Liver (tissue), 9 donors: ENCODE results near the gene PRRG1. TPM values are rescaled to one million over a fixed set of nuclear protein-coding genes. Genes with fewer than 3 reads are reported as not detected.
A peak's percentile ranks its signal among the peaks of the same experiment; 100 is the strongest.

Source experiments
- DNase-seq: peaks from one replicate; pipeline ENCODE4 v3.0.0-alpha.2; 2017; ENCODE audit warnings: low spot score
- H3K27ac ChIP-seq, 2 donors: one replicate each; pipeline ENCODE4 v1.7.0; 2013; ENCODE audit warnings: inconsistent platforms in 2 of 2, low read length in 2 of 2, control low read depth in 1 of 2, low read depth in 1 of 2, mild to moderate bottlenecking in 1 of 2
- H3K27me3 ChIP-seq, 4 donors: one replicate each; pipeline versions ENCODE4 v1.6.1 to v1.7.0; 2013; ENCODE audit warnings: low read length in 3 of 4, inconsistent platforms in 1 of 4, mild to moderate bottlenecking in 1 of 4, moderate library complexity in 1 of 4; ENCODE audit not compliant: control insufficient read depth in 4 of 4, insufficient read depth in 4 of 4
- H3K36me3 ChIP-seq, 4 donors: one replicate each; pipeline versions ENCODE4 v1.6.1 to v1.7.0; 2013; ENCODE audit warnings: low read length in 3 of 4, mild to moderate bottlenecking in 3 of 4, low read depth in 1 of 4, moderate library complexity in 1 of 4; ENCODE audit not compliant: control insufficient read depth in 4 of 4, insufficient read depth in 3 of 4
- H3K4me1 ChIP-seq, 4 donors: one replicate each; pipeline versions ENCODE4 v1.6.1 to v1.7.0; 2013; ENCODE audit warnings: low read length in 3 of 4, mild to moderate bottlenecking in 3 of 4, moderate library complexity in 1 of 4; ENCODE audit not compliant: control insufficient read depth in 4 of 4, insufficient read depth in 4 of 4
- H3K4me3 ChIP-seq, 3 donors: one replicate each; pipeline versions ENCODE4 v1.6.1 to v1.7.0; 2013; ENCODE audit warnings: low read length in 3 of 3, control low read depth in 1 of 3, low read depth in 1 of 3, mild to moderate bottlenecking in 1 of 3
- H3K9ac ChIP-seq, 2 donors: one replicate each; pipeline ENCODE4 v1.7.0; 2013; ENCODE audit warnings: low read length in 2 of 2, mild to moderate bottlenecking in 2 of 2, moderate library complexity in 2 of 2, control low read depth in 1 of 2, low read depth in 1 of 2
- H3K9me3 ChIP-seq, 4 donors: one replicate each; pipeline versions ENCODE4 v1.6.1 to v1.7.0; 2013; ENCODE audit warnings: low read length in 3 of 4; ENCODE audit not compliant: control insufficient read depth in 4 of 4
- ATF3 ChIP-seq: IDR thresholded peaks from 2 replicates; pipeline ENCODE4 v1.6.1; 2016; ENCODE audit warnings: antibody characterized with exemption
- CTCF ChIP-seq: fragments of 150-350 bp; IDR thresholded peaks from 2 replicates; pipeline ENCODE4 v1.5.1; 2017; ENCODE audit warnings: improper control_type of control experiment, low read depth, low read length; ENCODE audit not compliant: missing input control
- EGR1 ChIP-seq, 2 donors: IDR thresholded peaks; 2 replicates each; pipeline ENCODE4 v1.6.1; 2016 to 2018; ENCODE audit warnings: antibody characterized with exemption in 2 of 2, low read depth in 2 of 2
- FOXA1 ChIP-seq: IDR thresholded peaks from 2 replicates; pipeline ENCODE4 v1.6.1; 2016; ENCODE audit warnings: antibody characterized with exemption
- FOXA2 ChIP-seq: IDR thresholded peaks from 2 replicates; pipeline ENCODE4 v1.6.1; 2016; ENCODE audit warnings: antibody characterized with exemption
- GABPA ChIP-seq, 2 donors: IDR thresholded peaks in 1 of 2; conservative IDR thresholded peaks in 1 of 2; 2 replicates each; pipeline ENCODE4 v1.6.1; 2016; ENCODE audit warnings: antibody characterized with exemption in 2 of 2, mild to moderate bottlenecking in 1 of 2, moderate library complexity in 1 of 2
- HNF4A ChIP-seq, 2 donors: conservative IDR thresholded peaks; 2 replicates each; pipeline ENCODE4 v1.6.1; 2016; ENCODE audit warnings: antibody characterized with exemption in 2 of 2, mild to moderate bottlenecking in 2 of 2
- HNF4G ChIP-seq: IDR thresholded peaks from 2 replicates; pipeline ENCODE4 v1.6.1; 2016; ENCODE audit warnings: antibody characterized with exemption
- JUND ChIP-seq, 2 donors: IDR thresholded peaks; 2 replicates each; pipeline ENCODE4 v1.6.1; 2016; ENCODE audit warnings: antibody characterized with exemption in 2 of 2
- MAX ChIP-seq: IDR thresholded peaks from 2 replicates; pipeline ENCODE4 v1.6.1; 2016; ENCODE audit warnings: antibody characterized with exemption
- NR2F2 ChIP-seq: IDR thresholded peaks from 2 replicates; pipeline ENCODE4 v1.6.1; 2016; ENCODE audit warnings: antibody characterized with exemption
- REST ChIP-seq: IDR thresholded peaks from 2 replicates; pipeline ENCODE4 v1.6.1; 2016; ENCODE audit warnings: antibody characterized with exemption, mild to moderate bottlenecking
- RXRA ChIP-seq, 2 donors: IDR thresholded peaks; 2 replicates each; pipeline ENCODE4 v1.6.1; 2017 to 2018; ENCODE audit warnings: antibody characterized with exemption in 2 of 2, mild to moderate bottlenecking in 1 of 2
- TAF1 ChIP-seq: conservative IDR thresholded peaks from 2 replicates; pipeline ENCODE4 v1.6.1; 2016; ENCODE audit warnings: antibody characterized with exemption, mild to moderate bottlenecking
- YY1 ChIP-seq: IDR thresholded peaks from 2 replicates; pipeline ENCODE4 v1.6.1; 2016; ENCODE audit warnings: antibody characterized with exemption, mild to moderate bottlenecking
- ZBTB33 ChIP-seq: IDR thresholded peaks from 2 replicates; pipeline ENCODE4 v1.6.1; 2016; ENCODE audit warnings: antibody characterized with exemption
- WGBS: extraction: QIAGEN DNeasy Blood & Tissue Kit; methylation state at CpG from one replicate; pipeline ENCODE4 v1.1.7; 2013; 5-methylcytosine and 5-hydroxymethylcytosine counted together
- polyA plus RNA-seq, 2 donors: library from polyadenylated mRNA; stranded (reverse) in 1 of 2; unstranded in 1 of 2; fragments of 200-250 nt in 1 of 2; fragments of >200 nt in 1 of 2; fragmentation: Nextera tagmentation in 1 of 2; extraction: Ambion mirVana in 1 of 2; gene quantifications; one replicate each; pipeline versions ENCODE4 v1.2.1 to v1.2.3, GENCODE V29; 2013 to 2015
- total RNA-seq, 2 donors: library from RNA; depleted of rRNA; stranded (reverse); fragments of >200 nt; gene quantifications; one replicate each; pipeline ENCODE4 v1.2.3, GENCODE V29; 2014
- donor health status: healthy.
- donor health status: healthy.
- donor health status: healthy.
- donor health status: healthy.
- donor health status: healthy.

The PRRG1 gene
- total and polyA plus RNA-seq, 4 donors: 1.2 to 6.6 (median 1.8) TPM

- Histone ChIP-seq H3K4me3 (no peak overlapping the region), H3K4me1 (peaks cover 0 to 3% (median under 1%) of the 10 kb centered on the region in 4 donors), H3K36me3 (no peaks in the 10 kb centered on the region), H3K9ac (no peak overlapping the region), H3K27me3 (no peaks in the 10 kb centered on the region), H3K27ac (no peak overlapping the region), H3K9me3 (no peaks in the 10 kb centered on the region)
- no peak for DNase-seq
- no peak for TF ChIP-seq TAF1
- WGBS: 100% methylated on average over 1 of the region's 1 CpG
Observed at GRCh38 chrX:37378830-37379229, 29.7 kb downstream of the PRRG1 start.

- H3K4me1 ChIP-seq: peaks cover 0 to 3% (median under 1%) of the 10 kb centered on the region in 4 donors
- TF ChIP-seq EGR1 (IDR thresholded peaks at IDR 0.05; ENCODE audit: low read depth in 2 of 2): no peak
- TF ChIP-seq ATF3: no peak
- TF ChIP-seq REST: no peak
- TF ChIP-seq RXRA (IDR thresholded peaks at IDR 0.05): no peak
- no peak for TF ChIP-seq ZBTB33
- TF ChIP-seq JUND (IDR thresholded peaks at IDR 0.05): no peak
- no peak for TF ChIP-seq TAF1
- no peak for TF ChIP-seq MAX
- no peak for TF ChIP-seq HNF4G
- no peak for TF ChIP-seq NR2F2
- no peak for TF ChIP-seq GABPA (IDR thresholded peaks at IDR 0.05 in 1 of 2, conservative IDR thresholded peaks at IDR 0.05 in 1 of 2)
- H3K9me3 ChIP-seq: no peaks in the 10 kb centered on the region
- H3K27ac ChIP-seq: no peak overlapping the region
- no peak overlapping the region for H3K4me3 ChIP-seq
- no peaks in the 10 kb centered on the region for H3K36me3 ChIP-seq
- no peak overlapping the region for H3K9ac ChIP-seq
- DNase-seq: no peak
- H3K27me3 ChIP-seq: no peaks in the 10 kb centered on the region
Observed at GRCh38 chrX:37380256-37380655, 31.1 kb downstream of the PRRG1 start.

GRCh38 chrX:37380924-37381323 lies 31.8 kb downstream of the PRRG1 start:
- Histone ChIP-seq H3K4me3 (no peak overlapping the region), H3K9ac (no peak overlapping the region), H3K9me3 (peaks cover 0 to 3% (median 0%) of the 10 kb centered on the region in 4 donors), H3K27ac (no peak overlapping the region), H3K36me3 (no peaks in the 10 kb centered on the region), H3K27me3 (no peaks in the 10 kb centered on the region), H3K4me1 (peaks cover 0 to 3% (median under 1%) of the 10 kb centered on the region in 4 donors)
- 65% methylated on average over 2 of the region's 2 CpGs for WGBS
- no peak for DNase-seq
- TF ChIP-seq MAX (no peak), CTCF (no peak), JUND (IDR thresholded peaks at IDR 0.05) (peak; percentile 69 to 81), RXRA (IDR thresholded peaks at IDR 0.05) (peak in 1 of 2 donors; percentile 39), ATF3 (peak; percentile 20), ZBTB33 (no peak), YY1 (no peak), TAF1 (no peak), HNF4A (conservative IDR thresholded peaks at IDR 0.05) (peak in 1 of 2 donors; percentile 40), FOXA1 (no peak), FOXA2 (no peak), EGR1 (IDR thresholded peaks at IDR 0.05; ENCODE audit: low read depth in 2 of 2) (no peak)
